Measurements from ENCODE around the gene ANO7.

- TF ChIP-seq POLR2A (IDR thresholded peaks at IDR 0.05) (no peak), CTCF (IDR thresholded peaks at IDR 0.05 in 4 of 5, conservative IDR thresholded peaks at IDR 0.05 in 1 of 5) (no peak)
Measured at GRCh38 chr2:241260911-241261310, 72.4 kb downstream of the ANO7 start.

All from gastrocnemius medialis (tissue), 4 donors.